GM19025 (cell line): Measurements from ENCODE around the gene ADAT1.

Experiments used
- ATAC-seq: cut with Tn5 transposase; IDR thresholded peaks from one replicate; pipeline ENCODE4 v1.9.1; 2021; ENCODE audit warnings: mild to moderate bottlenecking, low read depth, moderate library complexity; ENCODE audit not compliant: unreplicated experiment

ADAT1 gene

DNA sequence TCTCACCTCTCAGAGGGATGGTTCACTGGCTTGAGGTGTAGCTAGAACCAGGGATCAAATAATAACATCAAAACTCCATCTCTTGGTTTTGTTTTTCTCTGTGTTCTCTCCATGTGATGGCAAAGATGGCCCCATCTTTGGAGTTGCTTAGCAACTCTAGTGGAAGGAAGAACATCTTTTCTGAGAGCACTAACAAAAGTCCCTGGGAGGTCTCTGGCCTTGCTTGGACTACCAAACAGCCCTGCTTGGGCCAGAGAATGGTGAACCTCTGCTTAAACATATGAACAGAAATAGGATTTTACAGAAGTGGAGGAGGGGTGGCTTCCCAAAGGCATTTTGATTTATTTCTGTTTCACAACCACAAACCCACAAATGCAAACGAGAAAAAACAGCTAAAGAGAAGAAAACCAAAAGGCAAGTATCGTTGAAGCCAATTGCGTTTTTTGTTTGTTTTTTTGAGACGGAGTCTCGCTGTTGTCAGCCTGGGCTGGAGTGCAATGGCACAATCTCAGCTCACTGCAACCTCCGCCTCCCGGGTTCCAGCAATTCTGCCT lies 43.7 kb downstream of the ADAT1 start:
- no peak for ATAC-seq

DNA sequence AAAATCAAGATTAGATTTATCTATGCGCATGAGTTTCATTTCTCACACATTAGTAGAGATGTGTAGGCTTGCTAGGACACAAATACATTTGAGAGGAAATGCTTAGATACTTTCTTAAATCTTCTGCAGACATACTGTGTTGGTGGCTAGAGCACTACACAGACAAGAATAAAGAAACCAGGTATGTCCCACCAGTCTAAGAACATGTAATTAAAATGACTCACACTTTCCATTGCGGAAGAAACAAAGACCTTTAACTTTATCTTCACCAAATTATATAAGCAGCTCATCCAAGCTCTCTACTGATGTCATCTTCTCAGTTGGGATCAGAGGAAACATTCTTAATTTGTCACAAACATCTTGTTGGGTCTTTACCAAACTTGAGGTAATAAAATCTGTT lies 44.4 kb downstream of the ADAT1 start:
- no peak for ATAC-seq

DNA sequence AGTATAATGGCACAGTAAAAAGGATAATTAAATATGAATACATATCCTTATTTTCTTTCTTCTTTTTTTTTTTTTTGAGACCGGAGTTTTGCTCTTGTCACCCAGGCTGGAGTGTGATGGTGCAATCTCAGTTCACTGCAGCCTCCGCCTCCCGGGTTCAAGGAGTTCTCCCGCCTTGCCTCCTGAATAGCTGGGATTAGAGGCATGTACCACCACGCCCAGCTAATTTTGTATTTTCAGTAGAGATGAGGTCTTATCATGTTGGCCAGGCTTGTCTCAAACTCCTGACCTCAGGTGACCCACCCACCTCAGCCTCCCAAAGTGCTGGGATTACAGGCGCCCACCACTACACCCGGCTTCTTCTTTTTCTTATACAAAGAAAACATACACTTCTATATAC lies 44.9 kb downstream of the ADAT1 start:
- no peak for ATAC-seq

DNA sequence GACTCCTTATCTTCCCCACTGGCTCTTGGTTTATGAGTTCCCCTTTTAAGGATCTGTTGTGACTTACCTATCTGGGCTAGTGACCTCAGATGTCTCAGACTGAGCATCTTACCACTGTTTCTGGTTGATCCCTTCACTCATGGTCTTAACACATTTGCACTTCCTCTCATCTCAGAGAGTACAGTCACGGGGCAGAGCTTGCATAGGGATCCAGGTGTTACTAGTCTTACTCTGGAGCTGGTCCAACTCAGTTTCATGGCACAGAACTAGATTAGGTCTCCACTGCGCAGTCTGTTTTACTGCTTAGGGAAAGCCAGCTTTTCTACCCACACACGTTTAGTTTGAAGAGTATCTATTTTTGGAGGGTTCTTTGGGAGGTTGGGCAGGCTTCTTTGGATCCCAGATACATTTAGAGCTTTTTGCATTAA lies 46.7 kb downstream of the ADAT1 start:
- no peak for ATAC-seq

DNA sequence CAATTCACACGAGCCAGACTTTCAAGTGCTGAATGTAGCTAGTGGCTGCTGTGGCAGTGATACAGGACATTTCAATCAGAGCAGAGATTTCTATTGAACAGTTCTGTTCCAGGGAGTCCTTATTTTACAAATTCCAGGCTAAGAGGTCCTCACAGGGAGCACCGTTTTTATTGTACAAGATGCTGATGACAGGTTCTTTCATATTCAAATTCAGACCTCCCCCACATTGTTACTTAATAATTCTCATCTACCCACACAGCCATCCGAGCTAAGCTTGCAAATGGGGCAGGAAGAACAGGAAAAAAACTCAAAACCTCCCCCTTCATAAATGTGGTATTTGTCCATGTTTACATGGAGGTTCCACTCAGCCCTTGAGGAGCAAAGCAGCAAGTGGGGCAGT lies 47.1 kb downstream of the ADAT1 start:
- ATAC-seq: no peak

DNA sequence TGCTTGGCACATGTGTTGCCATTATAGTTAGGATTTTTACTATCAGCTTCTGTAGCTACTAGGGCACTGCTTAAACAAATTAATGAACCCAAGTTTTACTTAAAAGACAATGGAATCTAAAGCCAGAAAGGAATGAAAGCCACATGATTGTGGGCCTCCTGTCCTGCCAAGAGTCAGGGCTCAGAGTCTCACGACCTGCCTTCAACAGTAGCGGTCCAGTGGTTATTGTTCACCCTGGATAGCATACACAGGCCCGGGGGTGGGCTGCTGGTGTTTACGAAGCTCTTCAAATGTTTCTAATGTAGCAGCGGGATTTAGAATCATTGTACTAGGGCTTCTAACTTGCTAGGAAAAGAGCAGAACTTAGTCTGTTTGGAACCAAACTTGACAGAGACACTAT lies 49.1 kb downstream of the ADAT1 start:
- ATAC-seq: no peak

DNA sequence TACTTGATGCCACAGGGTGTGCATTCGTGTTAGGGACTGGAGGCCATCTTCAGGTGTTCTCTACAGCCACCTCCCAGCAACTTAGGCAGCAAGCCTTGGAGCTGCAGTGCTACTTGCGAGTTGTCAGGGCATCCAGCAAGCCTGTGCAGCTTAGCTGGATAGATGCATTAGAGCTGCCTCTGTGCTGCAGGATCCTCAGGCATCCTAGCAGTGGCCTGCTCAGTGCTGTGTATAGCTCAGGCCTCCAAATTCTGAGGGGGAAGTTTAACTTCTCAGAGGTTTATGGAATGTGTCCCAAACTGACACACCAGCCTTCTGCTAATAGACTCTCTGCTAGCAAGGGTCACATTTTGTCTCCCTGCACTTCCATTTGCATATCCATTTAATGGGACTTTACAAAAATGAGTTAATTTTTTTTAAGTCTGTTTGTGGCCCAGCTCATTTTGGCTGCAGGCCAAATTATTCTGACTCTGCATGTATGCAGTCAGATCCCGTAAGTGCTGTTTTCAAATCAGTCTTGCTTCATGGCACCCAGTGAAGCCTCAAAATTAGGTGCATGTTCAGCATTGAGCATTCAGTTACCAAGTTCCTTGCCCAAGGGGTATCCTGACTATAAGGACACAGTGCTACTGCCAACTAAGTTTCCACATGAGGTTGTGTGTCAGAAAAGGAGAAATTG lies 50.1 kb downstream of the ADAT1 start:
- ATAC-seq: no peak

DNA sequence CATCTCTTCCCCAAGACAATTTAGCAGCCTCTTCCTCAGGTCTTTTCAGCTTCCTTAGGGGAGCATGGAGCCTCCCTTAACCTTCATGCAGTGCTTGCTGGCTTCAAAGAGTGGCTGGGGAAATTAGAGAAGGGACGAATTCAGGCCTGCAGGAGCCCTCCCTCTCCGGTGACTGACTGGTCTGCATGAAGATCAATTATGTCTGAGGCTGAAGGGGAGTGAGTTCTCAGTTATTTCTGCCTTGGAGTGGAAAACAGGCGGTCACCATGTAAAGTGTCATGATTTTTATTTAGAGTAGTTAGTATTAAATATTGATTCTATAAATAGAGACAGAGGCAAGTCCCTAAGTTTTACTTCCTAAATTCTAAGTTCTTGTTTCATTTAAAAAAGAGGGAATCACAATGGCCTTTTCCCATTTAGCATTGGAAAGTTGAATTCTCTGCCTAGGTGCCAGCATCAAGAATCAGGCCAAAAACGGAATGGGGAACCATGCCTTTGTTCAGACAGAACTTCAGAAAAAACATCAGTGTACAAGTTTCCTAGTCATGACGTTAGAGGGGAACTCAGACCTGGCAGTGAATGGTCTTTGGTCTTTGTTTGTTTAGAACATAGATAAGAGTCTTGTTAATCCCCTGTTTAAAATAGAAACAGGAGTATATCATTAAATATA lies 52.5 kb downstream of the ADAT1 start:
- no peak for ATAC-seq

DNA sequence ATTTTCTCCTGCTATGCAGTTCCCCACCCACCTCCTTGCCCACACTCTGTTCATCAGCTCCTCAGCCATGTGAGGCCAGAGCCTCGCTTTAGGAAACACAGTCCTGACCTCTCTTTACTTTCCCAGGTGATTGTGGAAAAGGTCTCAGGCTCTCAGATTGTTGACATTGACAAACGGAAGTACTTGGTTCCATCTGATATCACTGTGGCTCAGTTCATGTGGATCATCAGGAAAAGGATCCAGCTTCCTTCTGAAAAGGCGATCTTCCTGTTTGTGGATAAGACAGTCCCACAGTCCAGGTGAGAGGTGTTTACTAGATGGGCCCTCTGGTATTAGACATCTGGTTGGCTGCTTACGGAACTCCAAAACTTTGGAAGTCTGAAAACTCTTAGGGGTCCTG lies 55.2 kb downstream of the ADAT1 start:
- no peak for ATAC-seq

DNA sequence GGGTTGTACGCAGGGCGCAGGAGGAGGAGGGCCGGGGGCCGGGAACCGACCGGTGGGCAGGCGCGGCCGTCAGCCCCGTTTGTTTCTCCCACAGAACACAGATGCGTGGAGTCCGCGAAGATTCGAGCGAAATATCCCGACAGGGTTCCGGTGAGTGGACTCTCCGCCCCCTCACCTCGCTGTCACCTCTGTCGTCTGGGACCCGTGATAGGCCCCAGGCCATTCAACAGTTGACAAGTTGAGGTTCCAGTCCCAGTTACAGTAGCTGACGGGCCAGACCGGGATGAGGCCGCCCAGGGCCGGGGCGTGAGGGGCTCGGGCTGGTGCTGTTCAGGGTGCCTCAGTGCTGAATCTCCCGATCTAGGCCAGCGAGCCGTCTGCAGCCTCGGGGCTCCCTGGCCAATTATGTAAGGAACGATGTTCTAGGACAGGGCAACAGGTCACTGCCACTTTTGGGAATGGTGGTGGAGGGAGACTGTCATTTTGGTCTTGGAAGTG lies 56.3 kb downstream of the ADAT1 start:
- peak; percentile 1 for ATAC-seq

DNA sequence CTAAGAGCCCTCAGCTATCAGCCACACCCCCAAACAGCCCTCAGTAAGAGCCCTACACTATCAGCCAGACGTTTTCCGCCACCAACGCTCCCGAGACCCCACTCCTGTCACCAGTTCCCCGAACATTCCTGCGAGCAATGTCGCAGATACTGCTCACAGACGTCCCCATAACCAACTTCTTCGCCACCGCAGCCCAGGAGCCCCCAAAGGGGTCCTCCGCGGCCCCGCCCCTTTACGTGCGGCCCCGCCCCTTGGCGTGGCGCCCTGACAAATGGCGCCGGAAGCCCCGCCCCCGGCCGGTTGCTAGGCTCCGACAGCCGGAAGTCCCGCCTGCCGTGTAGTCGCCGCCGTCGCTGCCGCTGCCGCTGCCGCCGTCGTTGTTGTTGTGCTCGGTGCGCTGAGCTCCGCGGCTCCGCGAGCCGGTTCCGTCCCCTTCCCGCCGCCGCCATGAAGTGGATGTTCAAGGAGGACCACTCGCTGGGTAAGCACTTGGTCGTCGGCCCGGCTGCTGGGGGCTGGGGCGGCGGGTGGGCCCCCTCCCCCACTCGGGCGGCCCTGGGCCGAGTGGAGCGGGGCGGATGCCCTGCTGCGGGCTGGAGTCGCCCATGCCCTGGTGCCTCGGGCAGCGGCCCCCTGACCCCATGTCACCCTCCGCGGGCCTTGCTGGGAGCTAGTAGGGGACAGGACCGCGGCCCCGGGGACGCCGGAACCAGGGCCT lies 56.9 kb downstream of the ADAT1 start, which contains the start of gene GABARAPL2:
Gene GABARAPL2 (plus strand): TSS at position 340 of the 718 bp plus-strand sequence. CDS start 108 bp downstream, at position 448.
- ATAC-seq: peak; percentile 70

DNA sequence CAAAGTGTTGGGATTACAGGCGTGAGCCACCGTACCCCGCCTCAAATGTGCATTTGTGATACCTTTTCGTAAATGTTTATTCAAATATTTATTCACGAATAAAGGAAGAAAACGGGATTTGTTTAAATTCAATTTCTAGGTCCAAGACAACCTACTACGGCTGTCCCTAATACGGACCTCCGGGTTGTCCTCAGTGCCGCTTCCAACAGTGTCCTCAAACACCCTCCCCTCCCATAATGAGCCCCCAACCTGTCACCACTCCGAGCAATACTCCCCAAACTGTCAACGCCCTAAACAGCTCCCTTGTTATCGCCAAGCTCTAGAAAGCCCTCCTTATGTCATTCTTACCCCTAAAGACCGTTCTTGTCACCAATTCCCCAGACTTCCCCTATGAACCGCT lies 57.4 kb downstream of the ADAT1 start:
- peak; percentile 2 for ATAC-seq

DNA sequence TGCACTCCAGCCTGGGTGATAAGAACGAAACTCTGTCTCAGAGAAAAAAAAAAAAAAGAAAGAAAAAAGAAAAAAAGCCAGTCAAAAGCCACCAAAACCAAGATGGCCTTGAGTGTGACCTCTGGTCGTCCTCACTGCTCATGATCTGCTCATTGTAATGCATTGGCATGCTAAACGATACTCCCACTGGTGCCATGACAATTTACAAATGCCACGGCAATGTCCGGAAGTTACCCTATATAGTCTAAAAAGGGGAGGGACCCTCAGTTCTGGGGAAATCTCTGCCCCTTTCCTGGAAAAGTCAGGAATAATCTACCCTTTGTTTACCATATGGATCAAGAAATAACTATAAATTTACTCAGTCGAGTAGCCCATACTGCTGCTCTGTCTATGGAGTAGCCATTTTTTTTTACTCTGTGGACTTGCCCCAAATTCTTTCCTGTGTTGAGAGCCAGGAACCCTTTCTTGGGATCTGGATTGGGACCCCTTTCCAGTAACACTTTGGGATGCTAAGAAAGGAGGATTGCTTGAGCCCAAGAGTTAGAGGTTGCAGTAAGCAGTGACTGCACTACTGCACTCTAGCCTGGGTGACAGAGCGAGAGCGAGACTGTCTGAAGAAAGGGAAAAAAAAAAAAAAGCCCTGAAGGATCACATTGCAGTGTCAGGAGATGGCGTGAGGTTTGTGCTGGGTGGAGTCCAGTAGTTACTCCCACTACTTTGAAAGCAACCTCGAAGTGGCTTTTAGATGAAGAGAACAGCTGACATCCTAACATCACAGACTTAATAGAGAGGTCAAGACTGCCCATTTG lies 63.3 kb downstream of the ADAT1 start:
- no peak for ATAC-seq

DNA sequence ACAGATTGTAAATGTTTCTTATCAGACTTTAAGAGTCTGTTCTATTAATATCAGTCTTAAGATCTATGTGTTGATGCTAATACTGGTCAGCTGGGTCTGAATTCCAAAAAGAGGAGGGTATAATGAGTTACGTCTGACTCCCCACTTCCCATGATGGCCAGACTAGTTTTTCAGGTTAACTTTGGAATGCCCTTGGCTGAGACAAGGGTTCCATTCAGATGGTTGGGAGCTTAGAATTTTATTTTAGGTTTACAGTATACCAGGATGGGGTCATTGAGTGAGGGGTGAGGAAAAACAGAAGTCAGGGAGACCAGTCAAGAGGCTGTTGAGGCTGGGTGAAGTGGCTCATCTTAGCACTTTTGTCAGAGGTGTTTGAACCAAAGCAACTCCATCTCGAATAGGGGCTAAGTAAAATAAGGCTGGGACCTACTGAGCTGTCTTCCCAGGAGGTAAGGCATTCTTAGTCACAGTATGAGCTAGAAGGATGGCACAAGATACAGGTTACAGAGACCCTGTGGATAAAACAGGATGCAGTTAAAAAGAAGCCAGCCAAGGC lies 64.2 kb downstream of the ADAT1 start:
- ATAC-seq: no peak

DNA sequence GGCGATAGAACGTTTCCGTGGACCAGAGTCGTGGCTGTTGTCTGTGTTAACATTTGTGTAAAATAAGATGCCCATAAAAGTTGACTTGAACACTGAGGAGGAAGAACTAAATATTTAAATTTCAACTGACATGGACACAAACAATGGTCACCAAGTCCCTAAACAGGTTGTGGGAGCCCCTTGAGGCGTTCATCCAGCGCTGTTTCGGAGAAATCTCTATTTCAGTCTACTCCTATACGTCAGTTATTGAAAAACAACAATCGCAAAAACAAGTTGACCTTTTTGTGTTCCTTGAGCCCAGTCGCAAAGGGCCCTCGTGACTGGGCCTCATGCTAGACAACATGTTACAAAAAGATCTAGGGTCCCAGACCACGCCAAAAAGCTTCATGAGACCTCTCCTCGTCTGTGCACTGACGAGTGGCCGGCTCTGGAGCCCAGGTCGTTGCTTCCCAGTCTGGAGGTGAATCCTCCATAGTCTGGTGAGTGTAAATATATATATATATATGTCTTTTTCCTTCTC lies 66.6 kb downstream of the ADAT1 start:
- ATAC-seq: no peak

DNA sequence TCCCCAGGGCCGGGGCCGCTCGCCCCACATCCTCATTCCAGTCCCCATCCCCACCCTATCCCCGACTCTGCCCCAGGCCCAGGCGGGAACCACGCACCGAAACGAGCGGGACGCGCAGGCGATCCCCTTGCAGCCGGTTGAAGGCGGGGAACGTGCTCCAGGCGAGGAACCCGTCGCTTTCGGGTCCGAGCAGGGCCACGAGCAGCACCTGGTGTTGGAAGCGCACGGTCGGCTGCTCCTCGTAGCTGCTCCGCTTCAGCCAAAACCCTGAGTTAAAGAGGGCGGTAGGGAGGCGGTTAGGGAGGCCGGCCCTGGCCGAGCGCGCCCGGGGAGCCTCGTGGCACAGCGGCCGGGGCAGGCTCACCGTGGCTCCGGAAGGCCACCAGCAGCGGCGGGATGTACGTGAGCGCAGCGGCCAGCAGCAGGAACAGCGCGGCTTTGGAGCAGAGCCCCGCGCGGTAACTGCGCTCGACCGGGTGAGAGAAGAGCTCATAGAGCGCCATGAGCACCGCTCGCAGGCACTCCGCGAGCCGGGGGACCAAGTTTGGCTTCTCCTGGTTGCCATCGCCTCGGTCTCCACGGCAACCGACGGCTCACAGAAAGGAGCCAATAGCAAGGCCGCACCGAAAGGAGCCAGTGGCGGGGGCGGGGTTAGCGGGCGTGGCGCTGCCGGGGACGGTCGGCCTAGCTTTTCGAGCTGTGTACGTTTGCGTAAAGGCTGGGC lies 67.2 kb downstream of the ADAT1 start, which contains the start of gene TMEM231:
Gene TMEM231 (minus strand): TSS at position 546 of the 724 bp plus-strand sequence. CDS start 43 bp downstream, at position 503.
- ATAC-seq: peak; percentile 98

DNA sequence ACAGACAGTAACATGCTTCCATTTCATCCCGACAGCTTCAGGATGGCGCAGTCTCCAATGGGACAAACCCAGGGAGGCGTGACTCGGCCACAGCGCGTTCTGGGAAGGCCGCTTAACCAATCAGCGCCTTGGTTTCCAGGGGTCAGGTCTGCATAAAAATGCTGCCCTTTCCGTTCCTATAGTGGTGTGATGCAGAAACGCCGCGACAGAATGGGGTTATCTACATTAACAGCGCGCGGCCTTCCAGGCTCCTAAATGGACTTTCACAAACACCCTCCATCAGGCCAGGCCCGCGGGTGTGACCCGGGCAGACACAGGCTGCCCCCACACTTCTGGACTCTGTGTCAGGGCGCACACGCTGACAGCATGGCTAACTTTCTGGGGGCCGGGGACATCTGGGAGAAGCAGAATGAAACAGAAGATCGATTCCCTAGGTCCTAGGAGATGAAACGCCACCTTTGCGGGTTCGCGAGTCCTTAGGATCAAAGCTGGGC lies 67.8 kb downstream of the ADAT1 start:
- ATAC-seq: peak; percentile 1

DNA sequence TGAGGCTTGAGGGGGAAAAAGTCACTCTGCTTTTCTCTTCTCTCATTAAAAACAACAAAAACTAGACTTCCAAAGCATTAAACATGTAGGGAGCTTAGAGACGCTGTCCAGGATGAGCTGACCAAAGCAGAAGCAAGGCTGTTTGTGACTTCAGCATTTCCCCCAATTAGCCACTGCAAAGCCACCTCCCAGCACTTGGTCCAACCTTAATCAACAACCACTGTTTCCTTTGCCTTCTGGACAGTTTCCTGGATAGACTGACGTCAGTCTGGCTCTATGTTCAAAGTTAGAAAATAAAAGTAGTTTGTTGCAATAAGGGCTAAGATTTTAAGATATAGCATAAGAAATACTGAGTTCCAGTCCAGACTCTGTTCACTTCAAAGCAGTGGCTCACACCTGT lies 70.1 kb downstream of the ADAT1 start:
- ATAC-seq: no peak

DNA sequence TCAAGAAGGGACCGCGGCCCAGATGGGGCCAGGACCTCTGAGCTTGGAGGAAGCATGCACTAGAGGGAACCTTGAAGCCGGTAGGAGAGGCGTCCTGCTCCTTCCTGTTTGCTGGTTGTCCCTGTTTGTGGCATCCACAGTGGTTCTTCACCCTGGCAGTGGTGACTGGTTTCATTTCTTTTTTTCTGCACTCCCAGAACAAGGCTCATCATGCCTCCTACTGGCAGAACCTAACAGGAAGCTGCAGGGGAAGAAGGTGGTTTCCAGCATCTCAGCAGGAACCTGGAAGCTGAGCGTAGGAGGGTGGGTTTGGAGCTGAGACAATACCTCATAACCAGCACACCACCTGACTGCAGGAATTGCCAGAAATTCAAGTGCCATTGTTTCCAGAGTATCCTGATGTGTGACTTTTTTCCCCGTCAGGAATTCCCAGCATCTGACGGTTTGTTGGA lies 72.8 kb downstream of the ADAT1 start:
- ATAC-seq: peak; percentile 85
